HepG2 (cell line): ENCODE measurements around the gene VPS26B. TPM values are rescaled to one million over a fixed set of nuclear protein-coding genes. Genes with fewer than 3 reads are reported as not detected.
A peak's percentile ranks its signal among the peaks of the same experiment; 100 is the strongest.

Experiments used
- CREM ChIP-seq, 2 experiments: sonication (generic) in 1 of 2; formaldehyde crosslinking in 1 of 2; IDR thresholded peaks; 2 replicates each; pipeline versions ENCODE4 v1.4.0 to v1.6.1; 2016 to 2020; ENCODE audit warnings: antibody characterized with exemption in 1 of 2, mild to moderate bottlenecking in 1 of 2, missing genetic modification reagents in 1 of 2
- FOXK1 ChIP-seq: sonication (generic); formaldehyde crosslinking; IDR thresholded peaks from 2 replicates; pipeline ENCODE4 v1.4.0; 2020; ENCODE audit warnings: low read depth, missing genetic modification reagents, borderline replicate concordance
- LCORL ChIP-seq, 2 experiments: fragments of 450-650 bp in 1 of 2; sonication (generic) in 1 of 2; formaldehyde crosslinking in 1 of 2; IDR thresholded peaks; 2 replicates each; pipeline versions ENCODE4 v1.5.0 to v1.6.1; 2017 to 2020; ENCODE audit warnings: antibody characterized with exemption in 1 of 2, missing genetic modification reagents in 1 of 2
- MAZ ChIP-seq, 2 experiments: sonication (generic) in 1 of 2; formaldehyde crosslinking in 1 of 2; IDR thresholded peaks; 2 replicates each; pipeline versions ENCODE4 v1.5.0 to v1.6.1; 2012 to 2020; ENCODE audit warnings: low read depth in 2 of 2, mild to moderate bottlenecking in 2 of 2, borderline replicate concordance in 1 of 2, improper control_type of control experiment in 1 of 2, low read length in 1 of 2, missing genetic modification reagents in 1 of 2, moderate library complexity in 1 of 2
- NBN ChIP-seq: fragments of 450-650 bp; conservative IDR thresholded peaks from 2 replicates; pipeline ENCODE4 v1.6.1; 2017
- NFE2L1 ChIP-seq: sonication (generic); formaldehyde crosslinking; IDR thresholded peaks from 2 replicates; pipeline ENCODE4 v1.4.0; 2020; ENCODE audit warnings: missing genetic modification reagents, mild to moderate bottlenecking, borderline replicate concordance
- NONO ChIP-seq, 2 experiments: fragments of 450-650 bp in 1 of 2; sonication (generic) in 1 of 2; formaldehyde crosslinking in 1 of 2; IDR thresholded peaks in 1 of 2; conservative IDR thresholded peaks in 1 of 2; 2 replicates each; pipeline versions ENCODE4 v1.6.1 to v1.8.0; 2017 to 2022; ENCODE audit warnings: mild to moderate bottlenecking in 1 of 2, missing genetic modification reagents in 1 of 2, moderate library complexity in 1 of 2
- POGZ ChIP-seq: sonication (generic); formaldehyde crosslinking; IDR thresholded peaks from 2 replicates; pipeline ENCODE4 v1.4.0; 2020; ENCODE audit warnings: mild to moderate bottlenecking, missing genetic modification reagents
- SP140L ChIP-seq: sonication (generic); formaldehyde crosslinking; IDR thresholded peaks from 2 replicates; pipeline ENCODE4 v1.4.0; 2020; ENCODE audit warnings: missing genetic modification reagents, borderline replicate concordance
- SRF ChIP-seq: IDR thresholded peaks from 2 replicates; pipeline ENCODE4 v1.6.1; 2011; ENCODE audit warnings: mild to moderate bottlenecking, low read depth, low read length, moderate library complexity
- SRSF9 ChIP-seq: fragments of 200-400 bp; formaldehyde crosslinking; IDR thresholded peaks from 2 replicates; pipeline ENCODE4 v1.6.1; 2018; ENCODE audit warnings: borderline replicate concordance, mild to moderate bottlenecking, low read depth, low read length; ENCODE audit not compliant: insufficient read depth, poor library complexity, severe bottlenecking
- ZMYM2 ChIP-seq: sonication (generic); formaldehyde crosslinking; IDR thresholded peaks from 2 replicates; pipeline ENCODE4 v1.8.0; 2022; ENCODE audit warnings: mild to moderate bottlenecking, missing genetic modification reagents
- ZNF136 ChIP-seq: sonication (generic); formaldehyde crosslinking; IDR thresholded peaks from 2 replicates; pipeline ENCODE4 v1.8.1; 2022; ENCODE audit warnings: low read depth, mild to moderate bottlenecking, moderate library complexity, missing genetic modification reagents
- ZNF329 ChIP-seq: sonication (generic); formaldehyde crosslinking; IDR thresholded peaks from 2 replicates; pipeline ENCODE4 v1.9.0; 2021; ENCODE audit warnings: low read depth, mild to moderate bottlenecking, missing genetic modification reagents
- ZNF34 ChIP-seq: sonication (generic); formaldehyde crosslinking; IDR thresholded peaks from 2 replicates; pipeline ENCODE4 v1.4.0; 2020; ENCODE audit warnings: mild to moderate bottlenecking, missing genetic modification reagents, borderline replicate concordance
- ZNF460 ChIP-seq: sonication (generic); formaldehyde crosslinking; IDR thresholded peaks from 2 replicates; pipeline ENCODE4 v1.5.1; 2020; ENCODE audit warnings: missing genetic modification reagents, mild to moderate bottlenecking, borderline replicate concordance
- ZNF557 ChIP-seq: sonication (generic); formaldehyde crosslinking; IDR thresholded peaks from 2 replicates; pipeline ENCODE4 v1.4.0; 2020; ENCODE audit warnings: missing genetic modification reagents
- ZNF772 ChIP-seq: sonication (generic); formaldehyde crosslinking; IDR thresholded peaks from 2 replicates; pipeline ENCODE4 v1.5.0; 2020; ENCODE audit warnings: mild to moderate bottlenecking, missing genetic modification reagents
- ZNF780A ChIP-seq: sonication (generic); formaldehyde crosslinking; IDR thresholded peaks from 2 replicates; pipeline ENCODE4 v1.8.0; 2022; ENCODE audit warnings: mild to moderate bottlenecking, missing genetic modification reagents, moderate library complexity
- ZNF883 ChIP-seq: sonication (generic); formaldehyde crosslinking; IDR thresholded peaks from 2 replicates; pipeline ENCODE4 v1.5.1; 2020; ENCODE audit warnings: mild to moderate bottlenecking, missing genetic modification reagents; ENCODE audit errors: not compliant biosample characterization
- ZSCAN30 ChIP-seq: sonication (generic); formaldehyde crosslinking; IDR thresholded peaks from 2 replicates; pipeline ENCODE4 v1.5.0; 2020; ENCODE audit warnings: mild to moderate bottlenecking, missing genetic modification reagents
- ZSCAN9 ChIP-seq: IDR thresholded peaks from 2 replicates; pipeline ENCODE4 v1.6.1; 2016; ENCODE audit warnings: borderline replicate concordance
- polyA plus RNA-seq, 8 experiments: library from polyadenylated mRNA; depleted of rRNA in 3 of 8; stranded (reverse) in 7 of 8; unstranded in 1 of 8; fragments of >200 nt; fragmentation: Illumina TruSeq in 4 of 8; extraction: Trizol in 4 of 8; gene quantifications; 2 replicates each; pipeline versions ENCODE4 v1.2.1 to v1.2.3, GENCODE V29; 2011 to 2016; ENCODE audit warnings: low read depth in 4 of 8, missing spikeins in 1 of 8, mixed read lengths in 1 of 8; ENCODE audit not compliant: insufficient read depth in 1 of 8
- total RNA-seq, 5 experiments: library from RNA; depleted of rRNA; stranded (reverse); fragments of >200 nt; fragmentation: Illumina TruSeq; extraction: Trizol; gene quantifications; 2 replicates each; pipeline ENCODE4 v1.2.3, GENCODE V29; 2016; ENCODE audit warnings: low read depth in 1 of 5
- TF ChIP-seq, protein P1 (sequence below): sonication (generic); formaldehyde crosslinking; IDR thresholded peaks from 2 replicates; pipeline ENCODE4 v1.4.0; 2020; ENCODE audit warnings: missing genetic modification reagents, borderline replicate concordance

Gene VPS26B
- total and polyA plus RNA-seq, 2 of the 13 experiments (the other 11 are each of a cell fraction or from before 2014, with no cell fraction given): 20.2 to 23.2 TPM

GRCh38 chr11:134223836-134224709, at the start of gene VPS26B, which contains the start of gene NCAPD3 (continued):
- TF ChIP-seq FOXK1 (CRISPR knock-in tag) (peak; percentile 53; the same call in 1 of the 2 replicates), NFE2L1 (CRISPR knock-in tag) (no peak), NBN (no peak), SRF (0 out of 2 replicates have a peak, but pooled peaks have one; percentile 21), ZNF772 (peak; percentile 32), ZSCAN9 (peak; percentile 74; the same call in 1 of the 2 replicates), ZNF780A (peak; percentile 75; the same call in 1 of the 2 replicates), MAZ (IDR thresholded peaks at IDR 0.05; ENCODE audit: borderline replicate concordance, low read depth, low read length) (0 out of 2 replicates have a peak, but pooled peaks have one; percentile 48), MAZ (CRISPR knock-in tag; IDR thresholded peaks at IDR 0.05; ENCODE audit: low read depth) (peak; percentile 95), ZNF329 (CRISPR knock-in tag) (0 out of 2 replicates have a peak, but pooled peaks have one; percentile 9), LCORL (IDR thresholded peaks at IDR 0.05) (no peak), LCORL (CRISPR knock-in tag; IDR thresholded peaks at IDR 0.05) (peak; percentile 51; the same call in 1 of the 2 replicates), ZMYM2 (CRISPR knock-in tag) (no peak), ZNF883 (CRISPR knock-in tag) (no peak), ZSCAN30 (CRISPR knock-in tag) (no peak), SRSF9 (no peak), NONO (IDR thresholded peaks at IDR 0.05) (no peak), NONO (CRISPR knock-in tag; conservative IDR thresholded peaks at IDR 0.05) (peak; percentile 90), ZNF136 (CRISPR knock-in tag) (peak; percentile 96), SP140L (CRISPR knock-in tag) (no peak), ZNF460 (CRISPR knock-in tag) (no peak), CREM (IDR thresholded peaks at IDR 0.05) (peak; percentile 16; the same call in 1 of the 2 replicates), CREM (CRISPR knock-in tag; IDR thresholded peaks at IDR 0.05) (no peak), ZNF34 (no peak), POGZ (CRISPR knock-in tag) (peak; percentile 71; the same call in 1 of the 2 replicates), ZNF557 (CRISPR knock-in tag) (0 out of 2 replicates have a peak, but pooled peaks have one; percentile 71)
- TF ChIP-seq, protein P1, sequence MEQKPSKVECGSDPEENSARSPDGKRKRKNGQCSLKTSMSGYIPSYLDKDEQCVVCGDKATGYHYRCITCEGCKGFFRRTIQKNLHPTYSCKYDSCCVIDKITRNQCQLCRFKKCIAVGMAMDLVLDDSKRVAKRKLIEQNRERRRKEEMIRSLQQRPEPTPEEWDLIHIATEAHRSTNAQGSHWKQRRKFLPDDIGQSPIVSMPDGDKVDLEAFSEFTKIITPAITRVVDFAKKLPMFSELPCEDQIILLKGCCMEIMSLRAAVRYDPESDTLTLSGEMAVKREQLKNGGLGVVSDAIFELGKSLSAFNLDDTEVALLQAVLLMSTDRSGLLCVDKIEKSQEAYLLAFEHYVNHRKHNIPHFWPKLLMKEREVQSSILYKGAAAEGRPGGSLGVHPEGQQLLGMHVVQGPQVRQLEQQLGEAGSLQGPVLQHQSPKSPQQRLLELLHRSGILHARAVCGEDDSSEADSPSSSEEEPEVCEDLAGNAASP (CRISPR knock-in tag): peak; percentile 42; the same call in 1 of the 2 replicates
